Measurements from ENCODE around the gene CRISP1. TPM values are rescaled to one million over a fixed set of nuclear protein-coding genes. Genes with fewer than 3 reads are reported as not detected.
A peak's percentile ranks its signal among the peaks of the same experiment; 100 is the strongest.

The CRISP1 gene
- total and polyA plus RNA-seq, 9 of the 15 experiments (the other 6 are each of a cell fraction or from before 2014, with no cell fraction given) = not detected

- TF ChIP-seq ZNF407 (IDR thresholded peaks at IDR 0.05; ENCODE audit: low read depth) = no peak
- no peak for TF ChIP-seq BMI1 (IDR thresholded peaks at IDR 0.05; ENCODE audit: low read length)
- TF ChIP-seq PREB (CRISPR knock-in tag; IDR thresholded peaks at IDR 0.05) = no peak
- TF ChIP-seq ZBTB9 (CRISPR knock-in tag; IDR thresholded peaks at IDR 0.05) = peak; percentile 47; the same call in 1 of the 2 replicates
- peak in 1 of 2 experiments; percentile 93; a peak in 2 of 4 replicates for TF ChIP-seq ZMIZ1 (IDR thresholded peaks at IDR 0.05; ENCODE audit: low read depth in 2 of 2, low read length in 2 of 2)
- TF ChIP-seq ZBTB7A (IDR thresholded peaks at IDR 0.05; ENCODE audit: borderline replicate concordance, control insufficient read depth, low read depth, low read length) = no peak
- no peak for TF ChIP-seq MAFF (IDR thresholded peaks at IDR 0.05; ENCODE audit: low read length)
- no peak for TF ChIP-seq WHSC1 (IDR thresholded peaks at IDR 0.05; ENCODE audit: low read length)
- TF ChIP-seq NR1H2 (CRISPR knock-in tag; IDR thresholded peaks at IDR 0.05) = no peak
- TF ChIP-seq NUFIP1 (IDR thresholded peaks at IDR 0.05; ENCODE audit: partially characterized antibody) = no peak
- TF ChIP-seq ZNF76 (CRISPR knock-in tag; IDR thresholded peaks at IDR 0.05; ENCODE audit: borderline replicate concordance) = no peak
- TF ChIP-seq JUND (IDR thresholded peaks at IDR 0.05; ENCODE audit: borderline replicate concordance, low read depth, low read length) = peak; percentile 91
- TF ChIP-seq JUND (tag; IDR thresholded peaks at IDR 0.05; ENCODE audit: borderline replicate concordance, low read depth, low read length) = peak; percentile 89
These were observed 22.6 kb upstream of the CRISP1 start (continued) for GRCh38 chr6:49888742-49889431.

Measured in K562 (cell line).